NCI-H1105 (cell line): ENCODE measurements around the gene UBALD1.
"Not testable (repeated sequence)": the region's sequence is repeated elsewhere in the genome, so short reads cannot be mapped to it uniquely, and the experiment has no call there.

Experiments used
- DNase-seq: peaks from one replicate; lab custom pipeline; 2025; lab: John Stamatoyannopoulos, UW

UBALD1 gene

GRCh38 chr16:4597174-4597573 lies 17.5 kb downstream of the UBALD1 start:
- no peak for DNase-seq

- no peak for DNase-seq
Measured at GRCh38 chr16:4594433-4595410, 20.0 kb downstream of the UBALD1 start.

GRCh38 chr16:4593086-4593485 lies 21.6 kb downstream of the UBALD1 start:
- DNase-seq, result no peak

- DNase-seq, result no peak
Measured at GRCh38 chr16:4591706-4592470, 22.8 kb downstream of the UBALD1 start.

- no peak for DNase-seq
Measured at GRCh38 chr16:4591191-4591590, 23.5 kb downstream of the UBALD1 start.

- DNase-seq, result no peak
Measured at GRCh38 chr16:4588961-4589360, 25.7 kb downstream of the UBALD1 start.

GRCh38 chr16:4588386-4588785 lies 26.3 kb downstream of the UBALD1 start:
- DNase-seq, result no peak

GRCh38 chr16:4586291-4586690 lies 28.4 kb downstream of the UBALD1 start:
- no peak for DNase-seq

- DNase-seq, result no peak
Measured at GRCh38 chr16:4583906-4584305, 30.8 kb downstream of the UBALD1 start.

GRCh38 chr16:4580250-4580649 lies 34.4 kb downstream of the UBALD1 start:
- DNase-seq, result no peak

GRCh38 chr16:4578961-4579530 lies 35.6 kb downstream of the UBALD1 start:
- DNase-seq, result peak; percentile 2

GRCh38 chr16:4576008-4576407 lies 38.7 kb downstream of the UBALD1 start:
- no peak for DNase-seq

GRCh38 chr16:4574919-4575705 lies 39.6 kb downstream of the UBALD1 start:
- DNase-seq, result no peak

GRCh38 chr16:4573926-4574325 lies 40.8 kb downstream of the UBALD1 start:
- not testable (repeated sequence) for DNase-seq

GRCh38 chr16:4572715-4573114 lies 42.0 kb downstream of the UBALD1 start:
- no peak for DNase-seq

GRCh38 chr16:4570688-4571321 lies 43.9 kb downstream of the UBALD1 start:
- no peak for DNase-seq

GRCh38 chr16:4570086-4570485 lies 44.6 kb downstream of the UBALD1 start:
- DNase-seq, result no peak

- no peak for DNase-seq
Measured at GRCh38 chr16:4566144-4566543, 48.5 kb downstream of the UBALD1 start.

- no peak for DNase-seq
Measured at GRCh38 chr16:4564661-4565267, 49.9 kb downstream of the UBALD1 start.

- no peak for DNase-seq
Measured at GRCh38 chr16:4561596-4561995, 53.1 kb downstream of the UBALD1 start.
